HAP-1 (cell line): ENCODE measurements around the gene EFCAB11.

Experiments
- DNase-seq, 2 experiments: peaks; one replicate each; pipeline ENCODE4 v3.0.0-alpha.2; 2016 to 2020; ENCODE audit warnings: low spot score in 2 of 2
- H3K27me3 ChIP-seq: fragments of 250-450 bp; sonication (Bioruptor Pico); 2 replicates; pipeline ENCODE4 v1.5.1; 2020; ENCODE audit warnings: low read depth, mild to moderate bottlenecking, moderate library complexity
- H3K36me3 ChIP-seq: fragments of 250-450 bp; sonication (Bioruptor Pico); replicated peaks from 2 replicates; pipeline ENCODE4 v1.5.1; 2020; ENCODE audit warnings: mild to moderate bottlenecking
- H3K4me1 ChIP-seq: fragments of 250-450 bp; sonication (Bioruptor Pico); 2 replicates; pipeline ENCODE4 v1.5.1; 2020; ENCODE audit warnings: mild to moderate bottlenecking
- H3K4me3 ChIP-seq: fragments of 250-450 bp; sonication (Bioruptor Pico); 2 replicates; pipeline ENCODE4 v1.5.1; 2020; ENCODE audit warnings: mild to moderate bottlenecking, moderate library complexity
- H3K9me3 ChIP-seq: fragments of 250-450 bp; sonication (Bioruptor Pico); 2 replicates; pipeline ENCODE4 v1.5.1; 2020; ENCODE audit warnings: mild to moderate bottlenecking, moderate library complexity
- in situ Hi-C: fragments of 300-500 bp; cut with MboI; formaldehyde crosslinking; loops from 3 replicates; pipeline ENCODE4 v1.14.3; 2020; ENCODE audit warnings: low sequenced_read_pairs, inconsistent platforms, mixed read lengths

EFCAB11 gene

GRCh38 chr14:89954070-89955021, at the start of gene EFCAB11:
EFCAB11 (minus strand) TSS chr14:89954730; CDS start chr14:89954660, 70 bp downstream.
- peak; percentile 98 for DNase-seq
- H3K27me3 ChIP-seq = no peaks in the 10 kb centered on the region
- in situ Hi-C loops = no loop called here

GRCh38 chr14:90003526-90004307, 49.2 kb upstream of the EFCAB11 start:
- Histone ChIP-seq H3K27me3 (no peaks in the 10 kb centered on the region), H3K36me3 (peaks cover 14% of the 10 kb centered on the region), H3K4me1 (no peaks in the 10 kb centered on the region), H3K4me3 (no peak overlapping the region), H3K9me3 (no peaks in the 10 kb centered on the region)
- no peak for DNase-seq
- in situ Hi-C loops = no loop called here

More at GRCh38 chr14:89954070-89955021, at the start of gene EFCAB11:
- Histone ChIP-seq H3K4me3 (peak within 1 kb of the TSS; percentile 55), H3K36me3 (peaks cover 25% of the 10 kb centered on the region), H3K9me3 (no peaks in the 10 kb centered on the region), H3K4me1 (peaks cover 16% of the 10 kb centered on the region)

GRCh38 chr14:90000935-90001334, 46.4 kb upstream of the EFCAB11 start:
- no peak overlapping the region for H3K4me3 ChIP-seq
- in situ Hi-C loops = no loop called here
- no peaks in the 10 kb centered on the region for H3K9me3 ChIP-seq
- no peak for DNase-seq
- peaks cover 19% of the 10 kb centered on the region for H3K36me3 ChIP-seq
- no peaks in the 10 kb centered on the region for H3K4me1 ChIP-seq
- H3K27me3 ChIP-seq = no peaks in the 10 kb centered on the region

- in situ Hi-C loops = no loop called here
- no peaks in the 10 kb centered on the region for H3K4me1 ChIP-seq
- no peaks in the 10 kb centered on the region for H3K27me3 ChIP-seq
- no peaks in the 10 kb centered on the region for H3K9me3 ChIP-seq
- peaks cover 42% of the 10 kb centered on the region for H3K36me3 ChIP-seq
- no peak for DNase-seq
- H3K4me3 ChIP-seq = no peak overlapping the region
Observed at GRCh38 chr14:89996963-89997362, 42.4 kb upstream of the EFCAB11 start.

- Histone ChIP-seq H3K27me3 (no peaks in the 10 kb centered on the region), H3K9me3 (no peaks in the 10 kb centered on the region), H3K4me1 (no peaks in the 10 kb centered on the region), H3K4me3 (no peak overlapping the region), H3K36me3 (peaks cover 44% of the 10 kb centered on the region)
- no peak for DNase-seq
- in situ Hi-C loops = no loop called here
Observed at GRCh38 chr14:89992273-89992672, 37.7 kb upstream of the EFCAB11 start.

- Histone ChIP-seq H3K4me3 (no peak overlapping the region), H3K4me1 (peaks cover 9% of the 10 kb centered on the region; the same call in 1 of the 2 replicates), H3K36me3 (peaks cover 45% of the 10 kb centered on the region), H3K9me3 (no peaks in the 10 kb centered on the region), H3K27me3 (no peaks in the 10 kb centered on the region)
- no peak for DNase-seq
- in situ Hi-C loops = no loop called here
Observed at GRCh38 chr14:89990623-89991275, 36.2 kb upstream of the EFCAB11 start.

- Histone ChIP-seq H3K9me3 (no peaks in the 10 kb centered on the region), H3K27me3 (no peaks in the 10 kb centered on the region), H3K4me3 (no peak overlapping the region), H3K36me3 (peaks cover 44% of the 10 kb centered on the region), H3K4me1 (peaks cover 9% of the 10 kb centered on the region; the same call in 1 of the 2 replicates)
- in situ Hi-C loops = no loop called here
- DNase-seq = no peak
Observed at GRCh38 chr14:89990218-89990617, 35.7 kb upstream of the EFCAB11 start.

GRCh38 chr14:89988787-89989186, 34.3 kb upstream of the EFCAB11 start:
- no peak overlapping the region for H3K4me3 ChIP-seq
- in situ Hi-C loops = no loop called here
- peaks cover 9% of the 10 kb centered on the region; the same call in 1 of the 2 replicates for H3K4me1 ChIP-seq
- no peak for DNase-seq
- H3K9me3 ChIP-seq = no peaks in the 10 kb centered on the region
- peaks cover 32% of the 10 kb centered on the region for H3K36me3 ChIP-seq
- H3K27me3 ChIP-seq = no peaks in the 10 kb centered on the region

- Histone ChIP-seq H3K9me3 (no peaks in the 10 kb centered on the region), H3K4me1 (peaks cover 9% of the 10 kb centered on the region; the same call in 1 of the 2 replicates), H3K27me3 (no peaks in the 10 kb centered on the region), H3K4me3 (no peak overlapping the region), H3K36me3 (peaks cover 20% of the 10 kb centered on the region)
- in situ Hi-C loops = no loop called here
- DNase-seq = no peak
Observed at GRCh38 chr14:89987161-89987475, 32.6 kb upstream of the EFCAB11 start.

GRCh38 chr14:89986462-89987160, 32.1 kb upstream of the EFCAB11 start:
- in situ Hi-C loops = no loop called here
- peaks cover 9% of the 10 kb centered on the region; the same call in 1 of the 2 replicates for H3K4me1 ChIP-seq
- peak in 1 of 2 experiments; percentile 17 for DNase-seq
- H3K36me3 ChIP-seq = peaks cover 18% of the 10 kb centered on the region
- no peaks in the 10 kb centered on the region for H3K27me3 ChIP-seq
- no peaks in the 10 kb centered on the region for H3K9me3 ChIP-seq
- H3K4me3 ChIP-seq = no peak overlapping the region

- peaks cover 9% of the 10 kb centered on the region; the same call in 1 of the 2 replicates for H3K4me1 ChIP-seq
- in situ Hi-C loops = no loop called here
- H3K4me3 ChIP-seq = no peak overlapping the region
- no peak for DNase-seq
- H3K36me3 ChIP-seq = peaks cover 21% of the 10 kb centered on the region
- H3K27me3 ChIP-seq = no peaks in the 10 kb centered on the region
- H3K9me3 ChIP-seq = no peaks in the 10 kb centered on the region
Observed at GRCh38 chr14:89983375-89983774, 28.8 kb upstream of the EFCAB11 start.

- Histone ChIP-seq H3K4me3 (no peak overlapping the region), H3K36me3 (peaks cover 16% of the 10 kb centered on the region), H3K27me3 (no peaks in the 10 kb centered on the region), H3K9me3 (no peaks in the 10 kb centered on the region), H3K4me1 (no peaks in the 10 kb centered on the region)
- DNase-seq = no peak
- in situ Hi-C loops = no loop called here
Observed at GRCh38 chr14:89978656-89979055, 24.1 kb upstream of the EFCAB11 start.

- DNase-seq = no peak
- in situ Hi-C loops = no loop called here
- H3K4me3 ChIP-seq = no peak overlapping the region
- H3K9me3 ChIP-seq = no peaks in the 10 kb centered on the region
- no peaks in the 10 kb centered on the region for H3K27me3 ChIP-seq
- H3K36me3 ChIP-seq = peaks cover 16% of the 10 kb centered on the region
- H3K4me1 ChIP-seq = no peaks in the 10 kb centered on the region
Observed at GRCh38 chr14:89977668-89978067, 23.1 kb upstream of the EFCAB11 start.
